Measurements from ENCODE around the gene MYCN.
"Not testable (repeated sequence)": the region's sequence is repeated elsewhere in the genome, so short reads cannot be mapped to it uniquely, and the experiment has no call there.

The MYCN gene

DNA sequence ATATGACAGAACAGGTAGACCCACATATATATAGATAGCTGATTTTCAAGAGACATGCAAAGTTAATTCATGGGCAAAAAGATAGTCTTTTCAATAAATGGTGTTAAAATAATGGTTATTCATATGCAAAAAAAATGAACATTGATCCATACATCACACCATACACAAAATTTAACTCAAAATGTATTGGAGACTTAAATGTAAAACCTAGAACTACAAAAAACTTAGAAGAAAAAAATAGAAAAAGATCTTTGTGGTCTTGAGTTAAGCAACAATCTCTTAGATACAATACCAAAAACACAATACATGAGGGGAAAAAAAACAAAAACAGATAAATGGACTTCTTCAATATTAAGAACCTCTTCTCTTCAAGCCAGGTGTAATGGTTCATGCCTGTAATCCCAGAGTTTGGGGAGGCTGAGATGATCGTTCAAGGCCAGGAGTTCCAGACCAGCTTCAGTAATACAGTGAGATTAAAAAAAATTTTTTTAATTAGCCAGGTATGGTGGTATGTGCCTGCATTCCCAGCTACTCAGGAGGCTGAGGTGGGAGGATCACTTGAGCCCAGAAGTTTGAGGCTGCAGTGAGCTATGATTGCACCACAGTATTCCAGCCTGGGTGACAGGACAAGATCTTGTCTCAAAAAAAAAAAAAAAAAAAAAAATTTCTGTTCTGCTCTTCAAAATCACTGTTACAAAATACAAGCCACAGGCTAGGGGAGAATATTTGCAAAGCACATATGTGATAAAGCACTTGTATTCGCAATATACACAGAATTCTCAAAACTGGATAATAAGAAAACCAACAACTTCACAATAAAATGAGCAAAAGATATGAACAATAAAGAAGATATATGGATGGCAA lies 32.7 kb upstream of the MYCN start:
- no peak for DNase-seq (ENCODE audit: low read depth in 2 of 3, low spot score in 2 of 3)

DNA sequence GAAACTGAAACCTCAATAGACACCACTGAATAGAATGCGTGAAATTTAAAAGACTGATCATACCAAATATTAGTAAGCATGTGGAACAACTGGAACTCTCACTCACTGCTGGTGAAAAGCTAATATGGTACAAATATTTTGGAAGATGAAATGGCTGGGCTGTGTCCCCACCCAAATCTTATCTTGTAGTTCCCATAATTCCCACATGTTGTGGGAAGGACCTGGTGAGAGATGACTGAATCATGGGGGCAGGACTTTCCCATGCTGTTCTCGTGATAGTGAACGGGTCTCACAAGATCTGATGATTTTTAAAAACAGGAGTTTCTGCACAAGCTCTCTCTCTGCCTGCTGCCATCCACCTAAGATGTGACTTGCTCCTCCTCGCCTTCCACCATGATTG lies 32.0 kb upstream of the MYCN start:
- DNase-seq (ENCODE audit: low read depth in 2 of 3, low spot score in 2 of 3): no peak

DNA sequence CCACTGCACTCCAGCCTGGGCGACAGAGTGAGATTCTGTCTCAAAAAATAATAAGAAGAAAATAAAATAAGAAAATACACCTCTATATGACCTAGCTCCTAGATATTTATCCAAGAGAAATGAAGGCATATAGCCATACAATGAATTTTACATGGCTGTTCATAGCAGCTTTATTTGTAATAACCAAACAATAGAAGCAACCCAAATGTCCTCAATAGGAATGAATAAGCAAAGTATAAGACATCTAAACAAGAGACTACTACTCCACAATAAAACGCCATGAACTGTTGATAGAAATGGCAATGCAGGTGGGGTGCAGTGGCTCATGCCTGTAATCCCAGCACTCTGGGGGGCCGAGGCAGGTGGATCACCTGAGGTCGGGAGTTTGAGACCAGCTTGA lies 31.2 kb upstream of the MYCN start:
- DNase-seq (ENCODE audit: low read depth in 2 of 3, low spot score in 2 of 3): no peak

DNA sequence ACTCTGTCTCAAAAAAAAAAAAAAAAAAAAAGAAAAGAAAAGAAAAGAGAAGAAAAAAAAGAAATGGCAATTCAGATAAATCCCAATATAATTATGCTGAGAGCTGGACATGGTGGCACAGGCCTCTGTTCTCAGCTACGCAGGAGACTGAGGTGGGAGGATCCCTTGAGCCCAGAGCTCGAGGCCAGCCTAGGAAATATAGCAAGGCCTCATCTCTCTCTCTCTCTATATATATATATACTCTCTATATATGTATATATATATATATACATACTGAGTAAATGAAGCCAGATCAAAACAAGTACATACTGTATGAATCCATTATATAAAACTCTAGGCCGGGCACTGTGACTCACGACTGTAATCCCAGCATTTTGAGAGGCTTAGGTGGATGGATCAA lies 30.6 kb upstream of the MYCN start:
- no peak for DNase-seq (ENCODE audit: low read depth in 2 of 3, low spot score in 2 of 3)

DNA sequence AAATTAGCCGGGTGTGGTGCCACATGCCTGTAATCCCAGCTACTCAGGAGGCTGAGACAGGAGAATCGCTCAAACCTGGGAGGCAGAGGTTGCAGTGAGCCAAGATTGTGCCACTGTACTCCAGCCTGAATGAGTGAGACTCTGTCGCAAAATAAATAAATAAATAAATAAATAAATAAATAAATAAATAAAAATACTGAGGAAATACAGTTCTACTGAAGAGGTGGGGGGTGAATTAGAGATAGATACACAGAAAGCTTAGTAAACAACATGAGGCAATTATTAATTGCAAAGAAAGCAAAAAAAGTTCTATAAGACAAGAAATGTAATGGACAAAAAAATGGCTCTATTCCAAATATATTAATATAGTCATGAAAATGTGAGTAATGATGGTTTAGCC lies 29.1 kb upstream of the MYCN start:
- not testable (repeated sequence) for DNase-seq (ENCODE audit: low read depth in 2 of 3, low spot score in 2 of 3)

DNA sequence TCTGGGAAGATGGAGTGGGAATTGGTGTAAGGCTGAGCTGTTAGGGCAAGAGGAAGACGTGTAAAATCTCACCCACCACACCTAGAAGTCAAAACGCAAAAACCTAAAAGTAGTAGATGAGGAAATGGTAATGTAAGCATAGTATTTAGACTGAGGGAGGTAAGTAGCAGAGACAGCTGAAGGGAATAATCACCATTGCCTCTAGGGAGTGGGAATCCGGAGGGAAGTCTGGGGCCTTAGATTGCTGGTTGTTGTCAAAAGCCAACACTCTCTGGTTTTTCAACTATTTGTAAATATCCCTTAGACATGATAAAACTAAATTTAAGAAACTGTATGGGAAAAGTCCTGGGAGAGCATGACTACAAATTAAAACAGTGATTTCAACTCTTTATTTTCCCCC lies 28.7 kb upstream of the MYCN start:
- DNase-seq (ENCODE audit: low read depth in 2 of 3, low spot score in 2 of 3): no peak

DNA sequence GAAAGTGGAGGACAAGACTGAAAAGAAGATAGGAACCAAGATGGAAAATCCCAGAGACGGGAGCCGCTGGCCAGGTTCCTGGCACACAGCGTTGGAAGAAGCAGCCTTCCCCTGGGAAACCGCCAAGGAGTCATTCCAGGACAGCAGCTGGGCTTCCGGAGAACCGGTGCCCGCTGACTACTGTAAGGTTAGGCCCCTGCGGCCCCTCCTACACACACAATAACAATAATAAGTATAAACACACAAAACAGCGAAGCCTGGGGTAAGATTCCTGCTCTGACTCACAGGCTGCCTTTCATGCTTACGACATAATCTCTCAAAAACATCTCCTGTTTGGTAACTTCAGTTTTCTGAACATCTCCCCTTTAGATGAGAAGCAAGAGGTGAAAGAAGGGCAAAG lies 28.1 kb upstream of the MYCN start:
- no peak for DNase-seq (ENCODE audit: low read depth in 2 of 3, low spot score in 2 of 3)

DNA sequence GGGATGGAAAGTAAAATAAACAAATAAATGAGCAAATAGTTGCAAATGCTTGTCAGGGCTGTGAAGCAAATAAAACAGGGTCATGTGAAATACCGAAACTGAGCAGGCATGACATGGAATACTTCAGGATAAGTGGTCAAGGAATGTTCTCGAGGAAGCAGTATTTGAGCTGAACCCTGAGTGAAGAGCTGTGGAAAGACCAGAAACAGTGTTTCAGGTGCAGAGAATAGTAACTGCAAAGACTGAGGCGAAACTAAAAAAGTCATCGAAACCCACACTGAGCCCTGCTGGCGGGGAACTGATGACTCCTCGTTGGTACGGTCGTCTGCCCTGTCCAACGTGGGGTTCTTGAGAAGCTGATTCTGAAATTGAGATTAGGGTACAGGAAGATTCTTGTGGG lies 27.2 kb upstream of the MYCN start:
- no peak for DNase-seq (ENCODE audit: low read depth in 2 of 3, low spot score in 2 of 3)

DNA sequence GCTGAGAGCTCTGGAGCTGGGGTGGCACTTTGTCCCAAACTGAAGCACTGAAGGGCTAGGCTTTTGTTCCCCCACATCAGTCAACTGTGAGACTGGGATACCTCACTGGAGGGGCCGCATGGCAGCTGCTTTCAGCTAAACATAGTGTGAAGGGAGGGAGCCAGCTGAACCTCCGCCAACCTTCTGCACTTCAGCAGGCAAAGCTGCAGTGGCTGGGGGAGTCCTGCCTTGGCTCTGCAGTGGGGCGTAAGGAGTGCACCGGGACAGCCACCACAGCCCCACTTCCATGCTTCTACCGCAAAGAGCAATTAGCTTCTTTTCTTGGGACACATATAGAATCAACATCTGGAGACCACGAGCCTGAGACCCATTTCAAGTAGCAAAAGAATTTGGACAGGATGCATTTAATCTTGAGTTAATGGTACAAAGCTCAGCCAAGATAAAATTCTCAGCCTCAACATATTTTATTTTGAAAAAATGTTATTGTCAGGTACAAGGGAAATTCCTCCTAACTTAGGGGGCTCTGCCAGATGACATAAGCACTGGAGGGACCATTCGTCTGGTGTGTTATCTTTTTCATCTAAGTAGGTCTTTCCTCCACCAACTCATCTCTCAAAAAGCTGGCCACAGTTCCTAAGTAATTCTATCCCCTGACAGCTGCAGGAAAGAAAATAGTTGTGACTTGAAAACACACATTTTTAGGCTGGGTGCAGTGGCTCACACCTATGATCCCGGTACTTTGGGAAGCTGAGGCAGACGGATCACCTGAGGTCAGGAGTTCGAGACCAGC lies 25.6 kb upstream of the MYCN start:
- DNase-seq (ENCODE audit: low read depth in 2 of 3, low spot score in 2 of 3): no peak

DNA sequence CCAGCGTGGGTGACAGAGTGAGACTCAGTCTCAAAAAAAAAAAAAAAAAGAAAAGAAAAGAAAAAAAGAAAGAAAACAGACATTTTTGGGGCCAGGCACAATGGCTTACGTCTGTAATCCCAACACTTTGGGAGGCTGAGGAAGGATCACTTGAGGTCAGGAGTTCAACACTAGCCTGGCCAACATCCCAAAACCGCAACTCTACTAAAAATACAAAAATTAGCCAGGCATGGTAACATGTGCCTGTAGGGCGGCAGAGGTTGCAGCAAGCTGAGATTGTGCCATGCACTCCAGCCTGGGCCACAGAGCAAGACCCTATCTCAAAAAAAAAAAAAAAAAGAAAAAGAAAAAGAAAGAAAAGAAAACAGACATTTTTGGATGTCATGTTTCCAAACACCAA lies 24.8 kb upstream of the MYCN start:
- not testable (repeated sequence) for DNase-seq (ENCODE audit: low read depth in 2 of 3, low spot score in 2 of 3)

DNA sequence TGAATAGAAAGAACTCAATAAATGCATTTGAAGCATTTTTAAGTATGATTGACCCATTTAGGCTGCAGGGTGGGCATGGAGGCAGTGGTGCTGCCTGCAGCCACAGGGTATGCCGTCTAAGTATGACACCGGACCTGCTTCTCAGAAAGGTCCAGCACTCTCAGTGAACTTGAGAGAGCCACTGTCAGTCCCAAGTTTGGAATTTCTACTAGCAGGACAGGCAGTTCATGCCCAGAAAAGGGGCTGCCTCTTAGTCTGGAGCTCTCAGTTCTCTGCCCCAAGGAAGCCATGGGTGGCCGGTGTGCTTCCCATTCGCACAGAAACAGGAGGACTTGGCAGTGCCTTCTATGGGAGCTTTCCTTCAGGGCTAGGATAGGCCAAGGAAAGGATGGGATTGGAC lies 24.0 kb upstream of the MYCN start:
- no peak for DNase-seq (ENCODE audit: low read depth in 2 of 3, low spot score in 2 of 3)

DNA sequence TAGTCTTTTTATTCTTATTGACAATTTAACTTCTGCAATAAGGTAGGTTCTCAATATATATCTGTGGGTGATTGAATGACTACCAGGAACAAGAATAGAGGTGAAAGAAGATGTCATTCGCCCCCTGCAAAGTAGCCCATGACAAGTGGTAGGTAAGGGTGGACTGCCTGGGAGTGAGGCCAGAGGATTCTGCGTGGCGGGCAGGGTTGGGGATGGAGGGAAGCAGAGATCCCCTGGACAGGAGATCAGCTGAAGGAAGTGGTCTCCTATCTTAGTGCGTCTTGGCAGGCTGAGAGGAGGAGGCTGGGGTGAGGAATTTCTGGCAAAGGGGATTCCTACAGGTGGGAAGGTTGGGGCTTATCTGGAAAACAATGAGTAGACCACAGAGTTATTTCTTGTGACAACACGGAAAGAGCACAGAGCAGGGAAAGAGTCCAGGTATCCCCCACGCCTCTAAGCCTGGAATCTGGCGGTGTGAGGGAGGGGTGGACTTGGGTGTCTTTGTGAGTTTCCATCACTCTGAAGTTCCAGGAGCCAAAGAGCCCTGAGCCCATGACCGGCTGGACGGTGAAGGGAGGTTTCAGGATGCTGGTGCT lies 21.5 kb upstream of the MYCN start:
- no peak for DNase-seq (ENCODE audit: low read depth in 2 of 3, low spot score in 2 of 3)

DNA sequence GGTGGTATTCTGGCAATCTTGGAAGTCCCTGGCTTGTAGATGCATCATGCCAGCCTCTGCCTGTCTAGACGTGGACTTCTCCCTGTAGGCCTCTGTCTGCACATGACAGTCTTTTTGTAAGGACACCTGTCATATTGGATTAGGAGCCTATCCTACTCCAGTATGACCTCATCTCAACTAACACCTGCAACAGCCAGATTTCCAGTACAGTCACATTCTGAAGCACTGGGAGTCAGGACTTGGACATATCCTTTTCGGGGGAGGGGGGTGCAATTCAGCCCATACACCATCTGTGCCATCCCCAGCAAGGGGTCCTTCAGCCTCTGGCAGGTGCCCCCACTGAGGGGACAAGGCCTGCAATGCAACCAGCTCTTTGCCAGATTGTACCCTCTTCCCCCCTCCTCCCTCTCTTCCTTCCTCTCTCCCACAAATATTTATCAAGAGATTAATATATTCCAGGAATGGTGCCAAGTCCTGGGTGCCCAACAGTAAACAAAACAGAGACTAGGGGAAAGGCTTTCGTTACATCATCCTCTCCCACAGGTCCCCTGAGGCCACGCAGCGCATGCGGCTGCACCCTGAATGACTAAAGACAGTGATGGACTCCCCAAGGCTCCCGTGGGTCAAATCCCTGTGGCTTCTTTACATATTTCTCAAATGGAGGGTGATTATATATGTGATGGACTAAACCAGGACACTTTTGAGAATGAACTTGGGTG lies 20.5 kb upstream of the MYCN start:
- DNase-seq (ENCODE audit: low read depth in 2 of 3, low spot score in 2 of 3): no peak

DNA sequence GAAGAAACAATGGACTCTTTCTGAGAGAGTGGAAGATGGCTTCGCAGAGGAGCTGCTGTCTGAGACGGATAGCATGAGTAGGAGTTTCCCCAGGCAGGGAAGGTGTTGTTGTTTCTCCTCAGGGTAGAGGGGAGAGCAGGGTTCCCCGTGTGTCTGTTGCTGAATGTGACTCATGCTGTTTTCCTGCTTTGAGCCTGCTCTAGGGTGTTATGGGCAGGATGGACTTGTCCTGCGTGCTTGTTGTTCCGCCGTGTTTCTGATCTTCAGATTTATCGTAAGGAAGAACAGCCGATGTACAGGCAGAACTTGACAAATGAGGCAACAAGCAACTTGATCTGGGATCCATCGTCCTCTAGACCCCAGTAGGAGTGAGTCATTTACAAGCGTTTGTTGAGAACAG lies 19.7 kb upstream of the MYCN start:
- DNase-seq (ENCODE audit: low read depth in 2 of 3, low spot score in 2 of 3): no peak

DNA sequence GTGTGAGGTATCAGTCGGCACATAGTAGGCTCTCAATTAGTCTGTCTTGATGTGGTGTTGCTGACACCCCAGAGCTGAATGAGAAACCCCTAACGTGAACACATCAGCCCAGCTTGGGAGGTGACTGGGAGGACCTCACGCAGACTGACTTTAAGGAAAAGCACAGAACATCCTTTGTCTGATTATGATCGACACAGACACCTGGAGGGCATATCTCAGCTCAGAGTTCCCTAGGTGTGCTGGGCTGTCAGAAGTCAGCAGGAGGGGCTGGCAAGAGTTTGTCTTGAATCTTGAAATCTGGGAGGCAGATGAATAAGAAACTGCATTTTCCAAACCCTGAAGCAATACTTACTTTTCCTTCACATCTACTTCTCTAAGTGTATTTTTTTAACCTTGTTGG lies 16.8 kb upstream of the MYCN start:
- no peak for DNase-seq (ENCODE audit: low read depth in 2 of 3, low spot score in 2 of 3)

DNA sequence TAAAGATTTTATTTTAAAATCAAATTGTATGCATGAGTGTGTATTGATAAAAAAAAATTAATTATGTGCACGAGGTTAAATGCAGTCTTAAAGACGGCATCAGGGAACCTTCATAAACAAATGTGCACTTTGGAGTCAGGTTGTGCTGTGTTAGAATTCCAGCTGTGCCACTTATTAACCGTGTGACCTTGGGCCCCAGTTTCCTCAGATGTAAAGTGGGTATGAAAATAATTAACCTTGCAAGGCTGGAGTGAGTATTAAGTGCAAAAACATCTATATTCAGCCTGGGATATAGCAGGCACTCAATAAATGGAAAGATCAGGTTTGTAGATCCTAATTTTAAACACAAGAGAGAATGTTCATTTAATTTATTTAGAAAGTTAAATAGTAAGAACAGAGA lies 14.5 kb upstream of the MYCN start:
- DNase-seq (ENCODE audit: low read depth in 2 of 3, low spot score in 2 of 3): no peak

DNA sequence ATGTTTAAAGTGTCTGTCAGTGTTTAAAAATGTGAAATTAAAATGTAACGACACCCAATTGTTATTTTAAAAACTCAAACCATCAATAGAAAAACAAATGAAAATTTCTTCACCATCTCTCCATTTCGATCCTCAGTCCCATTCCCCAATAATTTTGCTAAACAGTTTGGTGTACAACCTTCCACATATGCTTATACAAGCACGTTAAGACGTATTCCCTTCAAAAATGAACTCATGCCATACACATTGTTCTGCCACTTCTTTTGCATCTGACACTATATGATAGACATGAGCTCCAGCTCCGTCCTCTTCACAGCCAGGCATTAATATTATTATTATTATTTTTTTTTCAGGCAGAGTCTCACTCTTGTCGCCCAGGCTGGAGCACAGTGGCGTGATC lies 14.1 kb upstream of the MYCN start:
- DNase-seq (ENCODE audit: low read depth in 2 of 3, low spot score in 2 of 3): no peak

DNA sequence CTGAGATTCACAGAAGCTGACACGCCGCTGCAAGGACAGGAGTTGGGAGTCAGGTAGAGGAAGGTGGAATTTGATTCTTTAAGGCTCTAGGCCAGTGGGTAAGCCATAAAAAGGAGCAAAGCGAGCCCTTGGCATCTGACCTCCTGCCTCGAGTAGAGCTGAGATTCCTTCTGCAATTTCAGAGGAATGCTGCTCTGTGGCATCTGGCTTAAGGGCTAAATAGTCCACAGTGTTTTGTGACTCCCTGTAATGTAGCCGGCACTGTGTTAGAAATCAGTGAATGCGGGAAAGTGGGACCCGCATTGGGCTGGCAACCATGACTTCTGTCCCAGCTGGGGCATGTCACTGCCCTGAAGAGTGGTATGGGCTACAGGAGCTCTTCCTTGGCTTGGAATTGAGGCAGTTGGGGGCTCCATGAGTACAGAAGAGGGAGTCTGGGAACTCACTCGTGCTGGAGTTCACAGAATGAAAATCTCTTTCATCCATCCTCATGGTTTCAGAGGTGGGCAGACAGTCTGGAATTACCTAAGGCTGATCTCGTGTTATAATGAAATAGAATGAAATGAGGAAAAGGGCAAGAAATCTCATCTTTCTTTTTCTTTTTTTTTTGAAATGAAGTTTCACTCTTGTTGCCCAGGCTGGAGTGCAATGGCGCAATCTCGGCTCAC lies 12.7 kb upstream of the MYCN start:
- DNase-seq (ENCODE audit: low read depth in 2 of 3, low spot score in 2 of 3): no peak

DNA sequence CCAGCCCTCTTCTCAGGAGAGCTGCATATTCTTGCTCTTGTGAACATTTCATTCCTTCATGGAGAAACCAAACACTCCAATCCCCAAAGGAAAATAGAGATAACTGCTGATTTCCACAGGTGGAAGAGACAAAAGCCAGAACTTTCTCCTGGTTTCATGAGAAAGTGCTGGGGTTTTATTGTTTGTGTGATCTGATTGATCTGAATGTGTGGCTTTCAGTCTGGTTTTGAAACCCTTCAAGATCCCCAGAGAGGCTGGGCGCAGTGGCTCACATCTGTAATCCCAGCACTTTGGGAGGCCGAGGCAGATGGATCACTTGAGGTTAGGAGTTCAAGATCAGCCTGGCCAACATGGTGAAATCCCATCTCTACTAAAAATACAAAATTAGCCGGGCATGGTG lies 11.3 kb upstream of the MYCN start:
- DNase-seq (ENCODE audit: low read depth in 2 of 3, low spot score in 2 of 3): not testable (repeated sequence)

DNA sequence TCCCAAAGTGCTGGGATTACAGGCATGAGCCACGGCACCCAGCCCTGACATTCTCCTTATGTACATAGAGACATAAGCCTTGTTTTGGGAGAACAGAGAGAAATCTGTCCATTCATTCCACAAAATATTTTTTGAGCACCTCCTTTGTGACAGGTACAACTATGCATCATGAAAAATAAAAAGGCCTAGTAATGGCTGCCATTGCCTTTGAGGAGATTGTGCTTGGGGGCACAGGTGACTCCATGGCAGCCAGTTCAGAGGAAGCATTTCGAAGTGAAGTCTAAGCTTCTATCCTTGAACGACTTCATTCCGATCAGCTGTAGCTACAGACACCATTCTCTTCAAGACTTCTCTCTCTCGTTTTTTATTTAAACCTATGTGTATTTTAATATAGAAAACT lies 10.5 kb upstream of the MYCN start:
- no peak for DNase-seq (ENCODE audit: low read depth in 2 of 3, low spot score in 2 of 3)

Measured in activated CD8-positive, alpha-beta memory T cell treated with anti-CD3 and anti-CD28 coated beads for 48 hours (primary cell).